Prostate gland (tissue), 2 donors: ENCODE results near the gene MDK. TPM values are rescaled to one million over a fixed set of nuclear protein-coding genes. Genes with fewer than 3 reads are reported as not detected.

Experiments
- DNase-seq: peaks from one replicate; pipeline ENCODE4 v3.0.0-alpha.2; 2019; ENCODE audit warnings: low spot score
- H3K27ac ChIP-seq, 2 donors: fragments of 200-600 bp; sonication (generic); 2 replicates each; pipeline ENCODE4 v1.5.1; 2017 to 2019
- H3K27me3 ChIP-seq: fragments of 200-600 bp; sonication (generic); replicated peaks from 2 replicates; pipeline ENCODE4 v1.5.1; 2019; ENCODE audit not compliant: insufficient read depth
- H3K36me3 ChIP-seq, 2 donors: fragments of 200-600 bp; sonication (generic); 1 replicate in 1 of 2; 2 replicates in 1 of 2; pipeline versions ENCODE4 v1.5.1 to v1.8.1; 2017 to 2019
- H3K4me1 ChIP-seq: fragments of 200-600 bp; sonication (generic); replicated peaks from 2 replicates; pipeline ENCODE4 v1.5.1; 2019
- H3K4me3 ChIP-seq, 2 donors: fragments of 200-600 bp; sonication (generic); 2 replicates each; pipeline ENCODE4 v1.5.1; 2017 to 2019
- H3K9me3 ChIP-seq: fragments of 200-600 bp; sonication (generic); 2 replicates; pipeline ENCODE4 v1.5.1; 2017
- POLR2A ChIP-seq: fragments of 450-650 bp; IDR thresholded peaks from one replicate; pipeline ENCODE4 v1.6.1; 2016; ENCODE audit warnings: antibody characterized with exemption, mild to moderate bottlenecking
- POLR2AphosphoS5 ChIP-seq: sonication (generic); formaldehyde crosslinking; IDR thresholded peaks from one replicate; pipeline ENCODE4 v1.6.1; 2017; ENCODE audit warnings: antibody characterized with exemption
- WGBS: methylation state at CpG from one replicate; pipeline ENCODE4 v1.1.5; 2018; 5-methylcytosine and 5-hydroxymethylcytosine counted together
- intact Hi-C: fragments of 100-400 bp; cut with DNase I; formaldehyde crosslinking; loops from one replicate; pipeline ENCODE4 v1.14.2; 2022
- total RNA-seq, 2 donors: library from RNA; depleted of rRNA; stranded (reverse); fragments of >200 nt; gene quantifications; one replicate each; pipeline ENCODE4 v1.1.0, GENCODE V29; 2016
- TF ChIP-seq, protein P1 (sequence below), 4 experiments: fragments of 200-600 bp in 2 of 4; fragments of 450-650 bp in 2 of 4; sonication (generic) in 2 of 4; IDR thresholded peaks; 1 replicate in 3 of 4; 2 replicates in 1 of 4; pipeline ENCODE4 v1.5.1; 2016 to 2019; ENCODE audit warnings: antibody characterized with exemption in 4 of 4, mild to moderate bottlenecking in 2 of 4, moderate library complexity in 2 of 4

Gene MDK
- total RNA-seq, 2 donors from 2014 or later: 71.6 to 164 TPM

GRCh38 chr11:46351148-46351547 lies 30.3 kb upstream of the MDK start:
- 70% methylated on average over 8 of the region's 8 CpGs for WGBS
- Histone ChIP-seq H3K4me3 (no peak overlapping the region), H3K36me3 (no peaks in the 10 kb centered on the region), H3K27me3 (no peaks in the 10 kb centered on the region), H3K9me3 (no peaks in the 10 kb centered on the region), H3K4me1 (peaks cover 13% of the 10 kb centered on the region), H3K27ac (no peak overlapping the region)
- no peak for TF ChIP-seq POLR2AphosphoS5
- TF ChIP-seq, protein P1, sequence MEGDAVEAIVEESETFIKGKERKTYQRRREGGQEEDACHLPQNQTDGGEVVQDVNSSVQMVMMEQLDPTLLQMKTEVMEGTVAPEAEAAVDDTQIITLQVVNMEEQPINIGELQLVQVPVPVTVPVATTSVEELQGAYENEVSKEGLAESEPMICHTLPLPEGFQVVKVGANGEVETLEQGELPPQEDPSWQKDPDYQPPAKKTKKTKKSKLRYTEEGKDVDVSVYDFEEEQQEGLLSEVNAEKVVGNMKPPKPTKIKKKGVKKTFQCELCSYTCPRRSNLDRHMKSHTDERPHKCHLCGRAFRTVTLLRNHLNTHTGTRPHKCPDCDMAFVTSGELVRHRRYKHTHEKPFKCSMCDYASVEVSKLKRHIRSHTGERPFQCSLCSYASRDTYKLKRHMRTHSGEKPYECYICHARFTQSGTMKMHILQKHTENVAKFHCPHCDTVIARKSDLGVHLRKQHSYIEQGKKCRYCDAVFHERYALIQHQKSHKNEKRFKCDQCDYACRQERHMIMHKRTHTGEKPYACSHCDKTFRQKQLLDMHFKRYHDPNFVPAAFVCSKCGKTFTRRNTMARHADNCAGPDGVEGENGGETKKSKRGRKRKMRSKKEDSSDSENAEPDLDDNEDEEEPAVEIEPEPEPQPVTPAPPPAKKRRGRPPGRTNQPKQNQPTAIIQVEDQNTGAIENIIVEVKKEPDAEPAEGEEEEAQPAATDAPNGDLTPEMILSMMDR (IDR thresholded peaks at IDR 0.05): no peak
- no peak for TF ChIP-seq POLR2A
- intact Hi-C loops: no loop called here
- DNase-seq: no peak

DNA sequence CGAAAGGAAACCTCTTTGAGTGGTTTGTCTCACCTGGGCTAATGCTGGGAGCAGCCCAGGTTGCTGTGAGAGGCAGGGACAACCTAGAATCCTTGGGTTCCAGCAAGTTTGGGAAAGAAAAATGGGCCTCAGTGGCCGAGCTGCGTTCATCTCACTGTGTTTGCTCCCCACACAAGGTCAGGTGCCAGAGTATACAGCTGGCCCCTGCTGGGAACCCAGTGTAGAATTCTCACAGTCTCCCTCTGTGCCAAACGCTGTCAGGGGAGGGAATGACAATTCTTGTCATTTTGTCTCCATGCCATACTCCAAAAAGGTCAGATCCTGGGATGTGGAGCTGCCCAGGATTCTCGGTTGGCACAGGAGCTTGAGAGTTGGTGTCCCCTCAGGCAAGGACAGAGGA lies 29.9 kb upstream of the MDK start:
- WGBS: 50% methylated on average over 5 of the region's 5 CpGs
- Histone ChIP-seq H3K4me3 (no peak overlapping the region), H3K27ac (peak overlapping the region; percentile 4 to 44), H3K36me3 (no peaks in the 10 kb centered on the region), H3K9me3 (no peaks in the 10 kb centered on the region), H3K4me1 (peaks cover 13% of the 10 kb centered on the region), H3K27me3 (no peaks in the 10 kb centered on the region)
- TF ChIP-seq POLR2A (no peak), POLR2AphosphoS5 (no peak)
- TF ChIP-seq, protein P1 (IDR thresholded peaks at IDR 0.05): no peak
- DNase-seq: no peak
- intact Hi-C loops: no loop called here

GRCh38 chr11:46352063-46352841 lies 29.2 kb upstream of the MDK start:
- WGBS: 53% methylated on average over 33 of the region's 33 CpGs
- H3K4me3 ChIP-seq: no peak overlapping the region
- intact Hi-C loops: no loop called here
- H3K36me3 ChIP-seq: no peaks in the 10 kb centered on the region
- no peaks in the 10 kb centered on the region for H3K9me3 ChIP-seq
- peak overlapping the region; percentile 4 to 44 for H3K27ac ChIP-seq
- peaks cover 13% of the 10 kb centered on the region for H3K4me1 ChIP-seq
- TF ChIP-seq, protein P1 (IDR thresholded peaks at IDR 0.05): peak; percentile 18 to 83 (median 69)
- no peak for TF ChIP-seq POLR2AphosphoS5
- peak; percentile 8 for TF ChIP-seq POLR2A
- no peak for DNase-seq
- H3K27me3 ChIP-seq: no peaks in the 10 kb centered on the region

DNA sequence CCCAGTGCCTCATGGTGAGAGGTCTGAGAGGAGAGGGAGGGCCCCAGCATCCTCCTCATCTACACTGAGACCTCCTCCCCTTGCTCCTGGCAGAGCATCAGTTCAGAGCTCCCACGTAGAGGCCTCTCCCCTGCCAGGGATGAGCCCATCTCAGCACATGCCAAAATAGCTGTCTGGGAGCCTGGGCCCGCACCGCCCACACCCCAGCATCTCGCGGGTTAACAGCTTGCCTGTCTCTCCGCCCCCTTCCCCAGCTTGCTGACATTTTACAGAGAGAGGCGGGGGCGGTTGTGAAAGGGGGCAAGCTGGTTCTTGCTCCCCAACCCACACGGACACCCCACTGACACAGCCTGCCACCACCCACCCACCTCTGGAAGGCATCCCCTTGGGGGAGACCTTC lies 27.8 kb upstream of the MDK start:
- Histone ChIP-seq H3K4me3 (no peak overlapping the region), H3K27ac (no peak overlapping the region), H3K27me3 (no peaks in the 10 kb centered on the region), H3K9me3 (no peaks in the 10 kb centered on the region), H3K4me1 (peaks cover 13% of the 10 kb centered on the region), H3K36me3 (no peaks in the 10 kb centered on the region)
- WGBS: 25% methylated on average over 9 of the region's 9 CpGs
- no peak for TF ChIP-seq POLR2AphosphoS5
- no peak for TF ChIP-seq POLR2A
- TF ChIP-seq, protein P1 (IDR thresholded peaks at IDR 0.05): no peak
- intact Hi-C loops: no loop called here
- no peak for DNase-seq

DNA sequence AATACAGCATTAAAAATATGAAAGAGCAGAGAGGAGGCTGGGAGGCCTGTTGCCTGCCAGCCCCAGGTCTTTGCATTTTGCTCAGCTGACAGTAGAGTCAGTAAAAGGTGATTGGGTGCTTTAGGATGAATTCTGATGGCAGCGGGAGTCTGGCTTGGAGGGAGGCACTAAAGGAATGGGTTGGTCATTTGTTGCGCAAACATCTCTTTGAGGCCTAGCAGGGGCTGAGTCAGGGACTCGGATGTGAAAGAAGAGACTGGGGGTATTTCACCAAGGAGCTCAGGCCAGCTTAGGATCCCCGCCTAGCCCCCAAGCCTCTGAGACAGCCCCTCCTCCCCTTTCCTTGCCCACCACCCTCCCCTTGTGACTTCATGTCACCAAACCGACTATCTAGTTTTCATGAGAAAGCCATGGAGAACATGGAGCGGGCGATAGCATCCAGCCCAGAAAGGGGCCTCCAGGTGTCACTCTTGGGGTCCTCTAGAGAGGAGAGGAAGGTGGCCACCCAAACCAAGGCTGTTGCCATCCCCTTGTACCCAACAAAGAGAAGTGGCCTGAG lies 24.5 kb upstream of the MDK start:
- Histone ChIP-seq H3K27me3 (no peaks in the 10 kb centered on the region), H3K36me3 (no peaks in the 10 kb centered on the region), H3K4me1 (peaks cover 11% of the 10 kb centered on the region), H3K9me3 (no peaks in the 10 kb centered on the region), H3K27ac (peak overlapping the region; percentile 34 to 51), H3K4me3 (no peak overlapping the region)
- TF ChIP-seq POLR2AphosphoS5: no peak
- TF ChIP-seq, protein P1 (IDR thresholded peaks at IDR 0.05): no peak
- intact Hi-C loops: no loop called here
- no peak for DNase-seq
- WGBS: 74% methylated on average over 7 of the region's 7 CpGs
